AG09309 (cell line): Measurements from ENCODE around the gene EPHA8.

Source experiments
- DNase-seq: peaks from one replicate; pipeline ENCODE4 v3.0.0-alpha.2; 2010; ENCODE audit warnings: low read depth
- H3K4me3 ChIP-seq: 2 replicates; pipeline ENCODE4 v1.5.1; 2011; ENCODE audit warnings: mild to moderate bottlenecking, low read depth, low read length, moderate library complexity; ENCODE audit not compliant: control insufficient read depth
- TF ChIP-seq, protein P1 (sequence below): IDR thresholded peaks from 2 replicates; pipeline ENCODE4 v1.5.1; 2011; ENCODE audit warnings: mild to moderate bottlenecking, low read depth, low read length, inconsistent platforms; ENCODE audit not compliant: insufficient read depth, control insufficient read depth; ENCODE audit errors: missing control alignments

Gene EPHA8

GRCh38 chr1:22585471-22585870, 22.2 kb downstream of the EPHA8 start:
- no peak for DNase-seq
- TF ChIP-seq, protein P1, sequence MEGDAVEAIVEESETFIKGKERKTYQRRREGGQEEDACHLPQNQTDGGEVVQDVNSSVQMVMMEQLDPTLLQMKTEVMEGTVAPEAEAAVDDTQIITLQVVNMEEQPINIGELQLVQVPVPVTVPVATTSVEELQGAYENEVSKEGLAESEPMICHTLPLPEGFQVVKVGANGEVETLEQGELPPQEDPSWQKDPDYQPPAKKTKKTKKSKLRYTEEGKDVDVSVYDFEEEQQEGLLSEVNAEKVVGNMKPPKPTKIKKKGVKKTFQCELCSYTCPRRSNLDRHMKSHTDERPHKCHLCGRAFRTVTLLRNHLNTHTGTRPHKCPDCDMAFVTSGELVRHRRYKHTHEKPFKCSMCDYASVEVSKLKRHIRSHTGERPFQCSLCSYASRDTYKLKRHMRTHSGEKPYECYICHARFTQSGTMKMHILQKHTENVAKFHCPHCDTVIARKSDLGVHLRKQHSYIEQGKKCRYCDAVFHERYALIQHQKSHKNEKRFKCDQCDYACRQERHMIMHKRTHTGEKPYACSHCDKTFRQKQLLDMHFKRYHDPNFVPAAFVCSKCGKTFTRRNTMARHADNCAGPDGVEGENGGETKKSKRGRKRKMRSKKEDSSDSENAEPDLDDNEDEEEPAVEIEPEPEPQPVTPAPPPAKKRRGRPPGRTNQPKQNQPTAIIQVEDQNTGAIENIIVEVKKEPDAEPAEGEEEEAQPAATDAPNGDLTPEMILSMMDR, result no peak
- no peak overlapping the region for H3K4me3 ChIP-seq

- TF ChIP-seq, protein P1, result no peak
- no peak overlapping the region for H3K4me3 ChIP-seq
- no peak for DNase-seq
Measured at GRCh38 chr1:22586356-22587130, 23.3 kb downstream of the EPHA8 start.

GRCh38 chr1:22587247-22587646, 24.0 kb downstream of the EPHA8 start:
- TF ChIP-seq, protein P1, result no peak
- DNase-seq, result no peak
- no peak overlapping the region for H3K4me3 ChIP-seq

DNA sequence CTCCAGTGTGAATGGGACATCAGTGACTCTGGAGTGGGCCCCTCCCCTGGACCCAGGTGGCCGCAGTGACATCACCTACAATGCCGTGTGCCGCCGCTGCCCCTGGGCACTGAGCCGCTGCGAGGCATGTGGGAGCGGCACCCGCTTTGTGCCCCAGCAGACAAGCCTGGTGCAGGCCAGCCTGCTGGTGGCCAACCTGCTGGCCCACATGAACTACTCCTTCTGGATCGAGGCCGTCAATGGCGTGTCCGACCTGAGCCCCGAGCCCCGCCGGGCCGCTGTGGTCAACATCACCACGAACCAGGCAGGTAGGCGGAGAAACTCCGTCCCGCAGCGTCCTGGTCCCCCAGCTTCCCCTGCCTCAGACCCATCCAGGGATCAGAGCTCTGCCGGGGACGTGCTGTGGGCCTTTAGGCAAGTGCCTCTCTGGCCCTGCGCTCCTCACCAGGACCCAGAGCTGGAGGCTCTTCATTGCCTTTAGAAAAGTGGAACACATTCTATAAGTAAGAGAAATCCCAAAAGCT, 25.7 kb downstream of the EPHA8 start:
- no peak for DNase-seq
- H3K4me3 ChIP-seq, result no peak overlapping the region
- TF ChIP-seq, protein P1, result no peak

DNA sequence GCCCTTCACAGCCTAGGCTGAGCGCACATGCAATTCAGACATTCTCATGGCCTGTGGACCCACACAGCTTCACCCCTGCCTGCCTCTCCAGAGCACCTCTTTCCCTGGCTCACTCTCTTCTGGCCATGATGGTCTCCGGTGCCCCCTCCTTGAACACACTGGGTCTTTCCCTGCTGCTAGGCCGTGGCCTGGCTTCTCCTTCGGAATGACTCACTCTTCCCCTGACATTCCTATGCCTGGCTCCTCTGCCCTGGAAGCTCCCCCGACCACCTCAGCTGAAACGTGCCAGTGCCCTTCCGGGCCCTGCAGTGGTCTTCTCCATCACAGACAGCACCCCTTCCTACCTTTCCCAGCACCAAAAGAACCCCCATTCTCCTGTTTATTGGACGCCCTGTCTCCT, 28.3 kb downstream of the EPHA8 start:
- TF ChIP-seq, protein P1, result no peak
- H3K4me3 ChIP-seq, result no peak overlapping the region
- no peak for DNase-seq

DNA sequence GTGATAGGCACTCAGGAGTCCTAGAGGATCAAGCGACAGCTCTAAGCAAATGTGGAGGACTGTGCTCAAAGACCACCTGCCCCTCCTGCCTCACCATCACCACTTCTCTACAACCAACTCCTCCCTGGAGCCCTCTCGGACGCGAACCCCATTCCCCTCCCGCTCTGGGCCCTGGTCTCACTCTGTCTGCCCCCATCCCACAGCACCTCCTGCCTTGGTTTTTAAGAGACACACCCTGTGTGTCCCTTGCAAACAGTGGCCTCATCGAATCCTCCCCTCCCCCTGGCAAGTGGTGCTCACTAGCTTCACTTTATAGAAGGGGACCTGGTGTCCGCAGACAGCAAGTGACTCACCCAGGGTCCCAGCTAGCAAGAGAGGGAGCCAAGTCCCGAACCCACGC, 28.8 kb downstream of the EPHA8 start:
- DNase-seq, result no peak
- no peak overlapping the region for H3K4me3 ChIP-seq
- TF ChIP-seq, protein P1, result no peak
